CD14-positive monocyte (primary cell): ENCODE measurements around the gene C20orf144. TPM values are rescaled to one million over a fixed set of nuclear protein-coding genes. Genes with fewer than 3 reads are reported as not detected.

ENCODE experiments used
- DNase-seq, 3 donors: peaks; one replicate each; pipeline ENCODE4 v3.0.0-alpha.2; 2011 to 2022
- H2AFZ ChIP-seq: 2 replicates; pipeline ENCODE4 v1.6.0; 2012; ENCODE audit warnings: mild to moderate bottlenecking, low read depth, low read length, inconsistent platforms; ENCODE audit not compliant: insufficient read depth, poor library complexity, severe bottlenecking
- H3K27ac ChIP-seq, 2 donors: 1 replicate in 1 of 2; 2 replicates in 1 of 2; pipeline ENCODE4 v1.5.1; 2012 to 2013; ENCODE audit warnings: low read length in 2 of 2, control low read depth in 1 of 2, inconsistent platforms in 1 of 2, low read depth in 1 of 2, mild to moderate bottlenecking in 1 of 2
- H3K27me3 ChIP-seq, 2 donors: one replicate each; pipeline versions ENCODE4 v1.6.0 to v1.6.1; 2011 to 2013; ENCODE audit warnings: low read length in 2 of 2; ENCODE audit not compliant: control insufficient read depth in 2 of 2, insufficient read depth in 2 of 2
- H3K36me3 ChIP-seq, 2 donors: replicated peaks in 1 of 2; 1 replicate in 1 of 2; 2 replicates in 1 of 2; pipeline versions ENCODE4 v1.5.1 to v1.6.1; 2012 to 2013; ENCODE audit warnings: low read length in 2 of 2, control low read depth in 1 of 2, inconsistent platforms in 1 of 2, mild to moderate bottlenecking in 1 of 2; ENCODE audit not compliant: insufficient read depth in 2 of 2, control insufficient read depth in 1 of 2
- H3K4me1 ChIP-seq, 2 donors: 1 replicate in 1 of 2; 2 replicates in 1 of 2; pipeline versions ENCODE4 v1.5.1 to v1.6.1; 2012 to 2013; ENCODE audit warnings: low read length in 2 of 2, control low read depth in 1 of 2, inconsistent platforms in 1 of 2, mild to moderate bottlenecking in 1 of 2, moderate library complexity in 1 of 2; ENCODE audit not compliant: insufficient read depth in 2 of 2, control insufficient read depth in 1 of 2
- H3K4me2 ChIP-seq: replicated peaks from 2 replicates; pipeline ENCODE3; 2012; ENCODE audit warnings: low read length, moderate library complexity, mild to moderate bottlenecking; ENCODE audit not compliant: poor library complexity, severe bottlenecking; ENCODE audit errors: extremely low read depth
- H3K4me3 ChIP-seq, 3 experiments: fragments of 200-600 bp in 1 of 3; sonication (generic) in 1 of 3; replicated peaks in 1 of 3; 1 replicate in 2 of 3; 2 replicates in 1 of 3; pipeline ENCODE4 v1.5.1; 2011 to 2013; ENCODE audit warnings: low read length in 3 of 3, mild to moderate bottlenecking in 3 of 3, control low read depth in 2 of 3, low read depth in 2 of 3, inconsistent platforms in 1 of 3, moderate library complexity in 1 of 3
- H3K79me2 ChIP-seq: 2 replicates; pipeline ENCODE4 v1.6.0; 2012; ENCODE audit warnings: mild to moderate bottlenecking, control low read depth, inconsistent platforms, low read length, moderate library complexity; ENCODE audit not compliant: insufficient read depth
- H3K9ac ChIP-seq: 2 replicates; pipeline ENCODE4 v1.6.0; 2017; ENCODE audit warnings: low read length, mild to moderate bottlenecking; ENCODE audit not compliant: insufficient read depth, poor library complexity, severe bottlenecking
- H3K9me3 ChIP-seq, 2 donors: replicated peaks in 1 of 2; 1 replicate in 1 of 2; 2 replicates in 1 of 2; pipeline versions ENCODE4 v1.5.1 to v1.6.1; 2012 to 2013; ENCODE audit warnings: low read length in 2 of 2, control low read depth in 1 of 2; ENCODE audit not compliant: control insufficient read depth in 1 of 2, insufficient read depth in 1 of 2
- H4K20me1 ChIP-seq: 2 replicates; pipeline ENCODE4 v1.6.0; 2012; ENCODE audit warnings: mild to moderate bottlenecking, low read length, control low read depth, moderate library complexity; ENCODE audit not compliant: insufficient read depth
- H3K27ac Mint-ChIP-seq, 7 donors: one replicate each; pipeline ENCODE4 v1.8.0; 2020; ENCODE audit warnings: mild to moderate bottlenecking in 7 of 7, mixed read lengths in 7 of 7, moderate library complexity in 6 of 7, inconsistent platforms in 2 of 7
- H3K27me3 Mint-ChIP-seq, 3 donors: one replicate each; pipeline ENCODE4 v1.8.0; 2021 to 2022; ENCODE audit warnings: low read depth in 3 of 3, mild to moderate bottlenecking in 3 of 3, mixed read lengths in 3 of 3, moderate library complexity in 3 of 3, inconsistent platforms in 1 of 3
- H3K36me3 Mint-ChIP-seq, 2 donors: one replicate each; pipeline ENCODE4 v1.8.0; 2020; ENCODE audit warnings: mixed read lengths in 2 of 2, inconsistent platforms in 1 of 2, mild to moderate bottlenecking in 1 of 2
- H3K4me1 Mint-ChIP-seq: one replicate; pipeline ENCODE4 v1.8.0; 2020; ENCODE audit warnings: mild to moderate bottlenecking, mixed read lengths
- H3K4me3 Mint-ChIP-seq, 2 donors: one replicate each; pipeline ENCODE4 v1.8.0; 2020; ENCODE audit warnings: mild to moderate bottlenecking in 2 of 2, mixed read lengths in 2 of 2, moderate library complexity in 1 of 2
- H3K9me3 Mint-ChIP-seq, 7 donors: one replicate each; pipeline ENCODE4 v1.8.0; 2020 to 2022; ENCODE audit warnings: mixed read lengths in 7 of 7, mild to moderate bottlenecking in 6 of 7, moderate library complexity in 6 of 7, inconsistent platforms in 2 of 7
- CTCF ChIP-seq: fragments of 200-600 bp; IDR thresholded peaks from one replicate; pipeline ENCODE4 v1.8.0; 2022; ENCODE audit warnings: antibody characterized with exemption, mild to moderate bottlenecking
- WGBS: methylation state at CpG from one replicate; pipeline ENCODE4 v1.1.5; 2013; ENCODE audit warnings: missing lambda C conversion rate; ENCODE audit not compliant: insufficient coverage; 5-methylcytosine and 5-hydroxymethylcytosine counted together
- intact Hi-C, 2 donors: fragments of 100-400 bp; cut with micrococcal nuclease; formaldehyde crosslinking; loops; one replicate each; pipeline versions ENCODE4 v1.15.0 to v1.15.1; 2023
- polyA plus RNA-seq, 3 donors: library from polyadenylated mRNA; depleted of rRNA in 1 of 3; unstranded in 2 of 3; stranded (reverse) in 1 of 3; fragments of 300-500 nt in 2 of 3; fragments of >200 nt in 1 of 3; fragmentation: Illumina TruSeq in 2 of 3; gene quantifications; 1 replicate in 2 of 3; 2 replicates in 1 of 3; pipeline ENCODE4 v1.2.3, GENCODE V29; 2012 to 2021

Gene C20orf144
- polyA plus RNA-seq, 3 donors, result 0.13 TPM; not detected in 2

DNA sequence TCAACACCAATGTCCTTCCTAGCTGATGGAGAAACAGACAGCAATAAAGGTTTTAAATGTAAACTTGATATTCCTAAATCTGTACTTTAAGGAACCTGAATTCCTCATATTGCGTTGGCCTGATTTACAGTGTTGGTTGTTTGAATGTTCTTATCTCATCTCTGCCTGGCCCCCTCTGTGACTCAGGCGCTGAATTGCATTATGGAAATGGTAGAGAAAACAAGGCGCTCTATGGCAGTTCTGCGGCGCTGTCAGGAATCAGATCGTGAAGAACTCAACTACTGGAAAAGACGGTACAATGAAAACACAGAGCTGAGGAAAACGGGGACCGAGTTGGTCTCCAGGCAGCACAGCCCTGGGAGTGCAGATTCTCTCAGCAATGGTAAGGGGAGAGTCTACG lies 32.6 kb upstream of the C20orf144 start:
- Histone ChIP-seq H3K27me3 (no peaks in the 10 kb centered on the region), H4K20me1 (no peaks in the 10 kb centered on the region), H3K4me2 (no peak overlapping the region), H3K79me2 (no peaks in the 10 kb centered on the region), H2AFZ (no peak overlapping the region), H3K4me1 (no peaks in the 10 kb centered on the region), H3K27ac (no peak overlapping the region), H3K9ac (no peak overlapping the region), H3K36me3 (peaks cover 53 to 80% of the 10 kb centered on the region in 2 donors), H3K4me3 (no peak overlapping the region), H3K9me3 (no peaks in the 10 kb centered on the region)
- H3K27ac Mint-ChIP-seq, result no peak overlapping the region
- 98% methylated on average over 9 of the region's 10 CpGs for WGBS
- peaks cover 60 to 73% of the 10 kb centered on the region in 2 donors for H3K36me3 Mint-ChIP-seq
- intact Hi-C loops, result no loop called here
- no peak for TF ChIP-seq CTCF
- H3K4me3 Mint-ChIP-seq, result no peak overlapping the region
- DNase-seq, result no peak
- H3K4me1 Mint-ChIP-seq, result no peaks in the 10 kb centered on the region
- H3K9me3 Mint-ChIP-seq, result no peaks in the 10 kb centered on the region
- no peaks in the 10 kb centered on the region for H3K27me3 Mint-ChIP-seq

DNA sequence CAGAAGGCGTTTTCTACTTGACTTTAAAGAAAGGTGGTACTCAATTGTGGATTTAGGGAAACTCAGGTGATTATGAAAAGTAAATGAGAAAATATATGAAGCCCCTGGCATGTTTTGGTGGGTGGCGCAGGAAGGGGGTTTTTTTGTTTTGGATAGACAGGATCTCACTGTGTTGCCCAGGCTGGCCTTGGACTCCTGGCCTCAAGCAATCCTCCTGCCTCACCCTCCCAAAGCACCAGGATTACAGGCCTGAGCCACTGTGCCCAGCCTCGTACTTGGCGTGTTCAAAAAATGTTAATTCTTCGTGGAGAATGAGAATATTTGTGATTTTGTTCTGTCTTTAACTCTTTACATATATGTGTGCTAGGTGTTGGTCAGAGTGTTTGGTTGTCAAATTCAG lies 32.1 kb upstream of the C20orf144 start:
- Histone ChIP-seq H3K9ac (no peak overlapping the region), H3K27me3 (no peaks in the 10 kb centered on the region), H3K36me3 (peaks cover 49 to 75% of the 10 kb centered on the region in 2 donors), H3K27ac (no peak overlapping the region), H3K9me3 (no peaks in the 10 kb centered on the region), H3K79me2 (no peaks in the 10 kb centered on the region), H2AFZ (no peak overlapping the region), H4K20me1 (no peaks in the 10 kb centered on the region), H3K4me1 (no peaks in the 10 kb centered on the region), H3K4me2 (no peak overlapping the region), H3K4me3 (no peak overlapping the region)
- Mint-ChIP-seq H3K36me3 (peaks cover 56 to 72% of the 10 kb centered on the region in 2 donors), H3K4me3 (no peak overlapping the region), H3K9me3 (no peaks in the 10 kb centered on the region), H3K4me1 (no peaks in the 10 kb centered on the region), H3K27me3 (no peaks in the 10 kb centered on the region), H3K27ac (no peak overlapping the region)
- intact Hi-C loops, result no loop called here
- no peak for DNase-seq
- no peak for TF ChIP-seq CTCF
- 100% methylated on average over 1 of the region's 5 CpGs for WGBS
